GM19328 (cell line): ENCODE measurements around the gene FSHB.
"Not testable (repeated sequence)": the region's sequence is repeated elsewhere in the genome, so short reads cannot be mapped to it uniquely, and the experiment has no call there.

Source experiments
- ATAC-seq: cut with Tn5 transposase; IDR thresholded peaks from one replicate; pipeline ENCODE4 v1.9.1; 2021; ENCODE audit warnings: mild to moderate bottlenecking, moderate library complexity; ENCODE audit not compliant: unreplicated experiment

Gene FSHB

GRCh38 chr11:30230714-30231113, at the start of gene FSHB:
TSS of gene FSHB (plus strand) at chr11:30231014. CDS start at chr11:30231903, 889 bp downstream.
- no peak for ATAC-seq

GRCh38 chr11:30186748-30187147, 44.1 kb upstream of the FSHB start:
- no peak for ATAC-seq

- ATAC-seq: no peak
Observed at GRCh38 chr11:30192620-30193019, 38.2 kb upstream of the FSHB start.

GRCh38 chr11:30196400-30197206, 34.2 kb upstream of the FSHB start:
- ATAC-seq: peak; percentile 89

- ATAC-seq: no peak
Observed at GRCh38 chr11:30197869-30198268, 32.9 kb upstream of the FSHB start.

- not testable (repeated sequence) for ATAC-seq
Observed at GRCh38 chr11:30202989-30203388, 27.8 kb upstream of the FSHB start.

GRCh38 chr11:30203850-30204249, 27.0 kb upstream of the FSHB start:
- ATAC-seq: no peak

- ATAC-seq: peak; percentile 89
Observed at GRCh38 chr11:30206249-30206996, 24.4 kb upstream of the FSHB start.

- ATAC-seq: no peak
Observed at GRCh38 chr11:30210357-30210756, 20.5 kb upstream of the FSHB start.

GRCh38 chr11:30216534-30216933, 14.3 kb upstream of the FSHB start:
- ATAC-seq: no peak

- ATAC-seq: no peak
Observed at GRCh38 chr11:30218278-30218677, 12.5 kb upstream of the FSHB start.

GRCh38 chr11:30225642-30226041, 5.2 kb upstream of the FSHB start:
- ATAC-seq: no peak

- ATAC-seq: no peak
Observed at GRCh38 chr11:30228323-30228884, 2.4 kb upstream of the FSHB start.

GRCh38 chr11:30239025-30239424, 8.2 kb downstream of the FSHB start:
- ATAC-seq: no peak

- ATAC-seq: no peak
Observed at GRCh38 chr11:30244265-30244664, 13.5 kb downstream of the FSHB start.

- no peak for ATAC-seq
Observed at GRCh38 chr11:30245621-30246020, 14.8 kb downstream of the FSHB start.

GRCh38 chr11:30254307-30255298, 23.8 kb downstream of the FSHB start:
- no peak for ATAC-seq

GRCh38 chr11:30255637-30256036, 24.8 kb downstream of the FSHB start:
- ATAC-seq: no peak

- no peak for ATAC-seq
Observed at GRCh38 chr11:30257058-30257457, 26.2 kb downstream of the FSHB start.

GRCh38 chr11:30258679-30259078, 27.9 kb downstream of the FSHB start:
- no peak for ATAC-seq

- ATAC-seq: no peak
Observed at GRCh38 chr11:30260813-30261212, 30.0 kb downstream of the FSHB start.
